ENCODE measurements around the gene IFTAP.

GRCh38 chr11:36601155-36601554, 6.9 kb downstream of the IFTAP start:
- TF ChIP-seq CTCF (conservative IDR thresholded peaks at IDR 0.05; ENCODE audit: low read depth, low read length) (no peak), EZH2 (IDR thresholded peaks at IDR 0.05; ENCODE audit: borderline replicate concordance, low read depth, low read length, poor library complexity, severe bottlenecking) (no peak)
